SK-N-MC (cell line): Measurements from ENCODE around the gene NRG4.
"Not testable (repeated sequence)": the region's sequence is repeated elsewhere in the genome, so short reads cannot be mapped to it uniquely, and the experiment has no call there.

Experiments used
- EZH2 ChIP-seq: fragments of 200-600 bp; sonication (generic); IDR thresholded peaks from one replicate; pipeline ENCODE4 v1.6.1; 2017; ENCODE audit warnings: antibody characterized with exemption
- FOXP2 ChIP-seq: optimal IDR thresholded peaks from 2 replicates; pipeline ENCODE3; 2011; ENCODE audit warnings: mild to moderate bottlenecking, moderate library complexity; ENCODE audit not compliant: insufficient read depth; ENCODE audit errors: extremely low read length, control extremely low read depth
- POLR2AphosphoS5 ChIP-seq: IDR thresholded peaks from 2 replicates; pipeline ENCODE4 v1.6.1; 2012; ENCODE audit warnings: mild to moderate bottlenecking, low read depth, low read length, borderline replicate concordance

GRCh38 chr15:76054201-76054600 lies 42.0 kb upstream of the NRG4 start:
- not testable (repeated sequence) for TF ChIP-seq POLR2AphosphoS5, EZH2, FOXP2
